GM18909 (cell line): ENCODE results near the gene RTN4IP1.
"Not testable (repeated sequence)": the region's sequence is repeated elsewhere in the genome, so short reads cannot be mapped to it uniquely, and the experiment has no call there.

ENCODE experiments used
- ATAC-seq: cut with Tn5 transposase; IDR thresholded peaks from one replicate; pipeline ENCODE4 v1.9.1; 2021; ENCODE audit warnings: mild to moderate bottlenecking; ENCODE audit not compliant: unreplicated experiment, poor library complexity

RTN4IP1 gene

GRCh38 chr6:106629859-106630163 lies 513 bp upstream of the RTN4IP1 start:
- ATAC-seq: no peak

- peak; percentile 1 for ATAC-seq
Observed at GRCh38 chr6:106628658-106629102, 618 bp downstream of the RTN4IP1 start.

GRCh38 chr6:106627760-106628159 lies 1.5 kb downstream of the RTN4IP1 start:
- ATAC-seq: not testable (repeated sequence)

- peak; percentile 39 for ATAC-seq
Observed at GRCh38 chr6:106626485-106626884, 2.8 kb downstream of the RTN4IP1 start.

GRCh38 chr6:106623039-106623438 lies 6.3 kb downstream of the RTN4IP1 start:
- ATAC-seq: no peak

GRCh38 chr6:106622412-106622811 lies 6.9 kb downstream of the RTN4IP1 start:
- ATAC-seq: no peak

- no peak for ATAC-seq
Observed at GRCh38 chr6:106620931-106621672, 8.2 kb downstream of the RTN4IP1 start.

GRCh38 chr6:106619223-106619622 lies 10.1 kb downstream of the RTN4IP1 start:
- no peak for ATAC-seq

GRCh38 chr6:106618324-106618723 lies 11.0 kb downstream of the RTN4IP1 start:
- ATAC-seq: no peak

- ATAC-seq: no peak
Observed at GRCh38 chr6:106617857-106618256, 11.4 kb downstream of the RTN4IP1 start.

- ATAC-seq: peak; percentile 90
Observed at GRCh38 chr6:106617302-106617701, 12.0 kb downstream of the RTN4IP1 start.

- no peak for ATAC-seq
Observed at GRCh38 chr6:106614592-106615257, 14.6 kb downstream of the RTN4IP1 start.

- no peak for ATAC-seq
Observed at GRCh38 chr6:106614166-106614565, 15.1 kb downstream of the RTN4IP1 start.

- no peak for ATAC-seq
Observed at GRCh38 chr6:106613590-106613989, 15.7 kb downstream of the RTN4IP1 start.

GRCh38 chr6:106612671-106613416 lies 16.5 kb downstream of the RTN4IP1 start:
- no peak for ATAC-seq

GRCh38 chr6:106611030-106611429 lies 18.3 kb downstream of the RTN4IP1 start:
- ATAC-seq: no peak

GRCh38 chr6:106609699-106610098 lies 19.6 kb downstream of the RTN4IP1 start:
- no peak for ATAC-seq

GRCh38 chr6:106608080-106608668 lies 21.1 kb downstream of the RTN4IP1 start:
- peak; percentile 75 for ATAC-seq

- ATAC-seq: no peak
Observed at GRCh38 chr6:106600329-106600728, 29.0 kb downstream of the RTN4IP1 start.

GRCh38 chr6:106599440-106599839 lies 29.9 kb downstream of the RTN4IP1 start:
- no peak for ATAC-seq
